Measurements from ENCODE around the gene ATP5F1D.

DNA sequence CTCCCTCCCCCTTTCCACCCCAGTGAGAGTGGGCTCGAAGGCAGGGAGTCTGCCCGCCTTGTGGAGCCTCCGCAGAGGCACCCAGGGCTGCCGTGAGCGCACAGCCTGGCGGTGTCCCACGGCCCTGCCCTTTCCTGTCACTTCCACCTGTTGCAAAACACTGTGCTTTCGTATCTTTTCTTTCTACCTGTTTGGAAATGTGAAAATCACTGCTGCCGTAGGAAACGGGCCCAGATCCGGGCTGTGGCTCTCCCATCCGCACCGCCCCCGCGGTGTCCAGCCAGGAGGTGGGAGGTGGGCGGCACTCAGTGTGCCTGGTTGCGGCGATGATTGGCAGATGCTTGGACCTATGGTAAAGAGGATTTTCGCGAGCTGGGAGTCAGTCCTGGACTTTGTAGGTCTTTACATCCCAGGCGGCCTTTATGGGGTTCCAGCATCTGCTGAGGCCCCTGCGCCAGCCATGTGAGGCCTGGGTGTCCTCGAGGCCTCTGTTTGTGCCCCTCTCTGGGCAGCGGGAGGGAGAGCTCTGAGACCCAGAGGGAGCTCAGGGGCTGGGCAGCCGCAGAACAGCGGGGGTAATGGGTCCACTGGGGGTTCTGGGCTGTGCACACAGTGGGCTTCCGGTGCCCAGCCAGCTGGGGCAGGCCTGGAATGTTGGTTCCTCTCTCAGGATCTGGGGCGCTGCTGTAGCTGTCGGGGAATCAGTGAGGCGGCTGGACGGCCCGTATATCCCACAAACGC, 29.9 kb upstream of the ATP5F1D start:
- TF ChIP-seq, protein P1, sequence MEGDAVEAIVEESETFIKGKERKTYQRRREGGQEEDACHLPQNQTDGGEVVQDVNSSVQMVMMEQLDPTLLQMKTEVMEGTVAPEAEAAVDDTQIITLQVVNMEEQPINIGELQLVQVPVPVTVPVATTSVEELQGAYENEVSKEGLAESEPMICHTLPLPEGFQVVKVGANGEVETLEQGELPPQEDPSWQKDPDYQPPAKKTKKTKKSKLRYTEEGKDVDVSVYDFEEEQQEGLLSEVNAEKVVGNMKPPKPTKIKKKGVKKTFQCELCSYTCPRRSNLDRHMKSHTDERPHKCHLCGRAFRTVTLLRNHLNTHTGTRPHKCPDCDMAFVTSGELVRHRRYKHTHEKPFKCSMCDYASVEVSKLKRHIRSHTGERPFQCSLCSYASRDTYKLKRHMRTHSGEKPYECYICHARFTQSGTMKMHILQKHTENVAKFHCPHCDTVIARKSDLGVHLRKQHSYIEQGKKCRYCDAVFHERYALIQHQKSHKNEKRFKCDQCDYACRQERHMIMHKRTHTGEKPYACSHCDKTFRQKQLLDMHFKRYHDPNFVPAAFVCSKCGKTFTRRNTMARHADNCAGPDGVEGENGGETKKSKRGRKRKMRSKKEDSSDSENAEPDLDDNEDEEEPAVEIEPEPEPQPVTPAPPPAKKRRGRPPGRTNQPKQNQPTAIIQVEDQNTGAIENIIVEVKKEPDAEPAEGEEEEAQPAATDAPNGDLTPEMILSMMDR (IDR thresholded peaks at IDR 0.05) = peak in 4 of 7 experiments; percentile 26 to 48 (median 40)
- peak in 1 of 3 donors; percentile 28 for TF ChIP-seq POLR2A (IDR thresholded peaks at IDR 0.05)

Measured in body of pancreas (tissue), 4 donors.